Loucy (cell line): ENCODE data around the gene KLHDC9.

Experiments
- H2AFZ ChIP-seq: fragments of 200-600 bp; sonication (generic); 2 replicates; pipeline ENCODE4 v1.6.0; 2016; ENCODE audit warnings: antibody characterized with exemption, mild to moderate bottlenecking, low read length, moderate library complexity
- H3F3A ChIP-seq: fragments of 200-600 bp; 2 replicates; pipeline ENCODE4 v1.6.0; 2016; ENCODE audit warnings: antibody characterized with exemption, low read depth, mild to moderate bottlenecking
- H3K27me3 ChIP-seq: fragments of 200-600 bp; sonication (generic); 2 replicates; pipeline ENCODE4 v1.6.1; 2014; ENCODE audit warnings: low read length, mild to moderate bottlenecking; ENCODE audit not compliant: insufficient read depth, poor library complexity, severe bottlenecking
- H3K36me3 ChIP-seq: fragments of 200-600 bp; sonication (generic); 2 replicates; pipeline ENCODE4 v1.6.1; 2016; ENCODE audit warnings: low read length; ENCODE audit not compliant: insufficient read depth
- H3K4me1 ChIP-seq: fragments of 200-600 bp; sonication (generic); 2 replicates; pipeline ENCODE4 v1.5.1; 2014; ENCODE audit warnings: low read length, mild to moderate bottlenecking; ENCODE audit not compliant: insufficient read depth, poor library complexity, severe bottlenecking
- H3K4me2 ChIP-seq: fragments of 200-600 bp; sonication (generic); 2 replicates; pipeline ENCODE4 v1.6.0; 2014; ENCODE audit warnings: antibody characterized with exemption, low read length, low read depth, mild to moderate bottlenecking; ENCODE audit not compliant: poor library complexity, severe bottlenecking
- H3K4me3 ChIP-seq: fragments of 200-600 bp; sonication (generic); 2 replicates; pipeline ENCODE4 v1.5.1; 2014; ENCODE audit warnings: low read length, mild to moderate bottlenecking, mixed read lengths; ENCODE audit not compliant: poor library complexity, severe bottlenecking
- H3K79me2 ChIP-seq: fragments of 200-600 bp; sonication (generic); 2 replicates; pipeline ENCODE4 v1.6.1; 2014; ENCODE audit warnings: low read length; ENCODE audit not compliant: insufficient read depth
- H3K9ac ChIP-seq: fragments of 200-600 bp; sonication (generic); 2 replicates; pipeline ENCODE4 v1.6.0; 2014; ENCODE audit warnings: mild to moderate bottlenecking, low read depth, low read length, moderate library complexity; ENCODE audit not compliant: poor library complexity, severe bottlenecking
- H3K9me2 ChIP-seq: fragments of 200-600 bp; sonication (generic); replicated peaks from 2 replicates; pipeline ENCODE4 v1.6.1; 2016; ENCODE audit warnings: low read depth, low read length, mixed read lengths
- H3K9me3 ChIP-seq: fragments of 200-600 bp; sonication (generic); 2 replicates; pipeline ENCODE4 v1.6.1; 2014; ENCODE audit warnings: mild to moderate bottlenecking, antibody characterized with exemption, low read length, low read depth; ENCODE audit not compliant: insufficient read depth
- H4K20me1 ChIP-seq: fragments of 200-600 bp; sonication (generic); 2 replicates; pipeline ENCODE4 v1.6.0; 2014; ENCODE audit warnings: antibody characterized with exemption, low read length, mild to moderate bottlenecking; ENCODE audit not compliant: insufficient read depth, poor library complexity, severe bottlenecking
- EZH2phosphoT487 ChIP-seq: fragments of 200-600 bp; IDR thresholded peaks from 2 replicates; pipeline ENCODE4 v1.6.1; 2018; ENCODE audit warnings: antibody characterized with exemption, mild to moderate bottlenecking, moderate library complexity, borderline replicate concordance
- TF ChIP-seq, protein P1 (sequence below): fragments of 200-600 bp; sonication (generic); conservative IDR thresholded peaks from 2 replicates; pipeline ENCODE4 v1.5.1; 2014; ENCODE audit warnings: mild to moderate bottlenecking, antibody characterized with exemption, low read length

The KLHDC9 gene

DNA sequence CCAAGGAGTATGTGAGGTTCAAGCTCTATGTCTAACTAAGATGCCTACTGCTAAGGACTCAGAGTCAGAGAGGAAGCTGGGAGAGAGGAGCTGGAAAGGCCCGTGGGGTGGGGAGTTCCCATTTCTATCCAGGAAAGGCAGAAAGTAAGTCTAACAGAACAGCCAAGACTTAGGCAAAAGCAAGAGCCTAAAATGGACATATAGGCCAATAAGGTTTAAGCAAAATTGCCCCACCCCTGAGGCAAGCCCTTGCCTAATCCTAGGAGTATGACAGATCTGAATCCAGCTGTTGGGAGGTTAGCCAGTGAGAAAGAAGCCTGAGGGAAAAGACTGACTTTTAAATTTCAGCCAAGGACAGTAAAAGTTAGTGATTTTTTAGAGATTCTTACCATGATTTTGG lies 1.6 kb upstream of the KLHDC9 start:
- Histone ChIP-seq H3K27me3 (no peaks in the 10 kb centered on the region), H4K20me1 (no peaks in the 10 kb centered on the region), H3K4me3 (no peak overlapping the region), H3K9ac (no peak overlapping the region), H3K36me3 (peaks cover 22% of the 10 kb centered on the region; the same call in 1 of the 2 replicates), H3K4me2 (no peak overlapping the region), H3K9me2 (no peaks in the 10 kb centered on the region), H3K9me3 (no peaks in the 10 kb centered on the region), H3K79me2 (no peaks in the 10 kb centered on the region), H3K4me1 (peaks cover 3% of the 10 kb centered on the region), H3F3A (no peaks in the 10 kb centered on the region), H2AFZ (no peak overlapping the region)
- no peak for TF ChIP-seq EZH2phosphoT487
- TF ChIP-seq, protein P1, sequence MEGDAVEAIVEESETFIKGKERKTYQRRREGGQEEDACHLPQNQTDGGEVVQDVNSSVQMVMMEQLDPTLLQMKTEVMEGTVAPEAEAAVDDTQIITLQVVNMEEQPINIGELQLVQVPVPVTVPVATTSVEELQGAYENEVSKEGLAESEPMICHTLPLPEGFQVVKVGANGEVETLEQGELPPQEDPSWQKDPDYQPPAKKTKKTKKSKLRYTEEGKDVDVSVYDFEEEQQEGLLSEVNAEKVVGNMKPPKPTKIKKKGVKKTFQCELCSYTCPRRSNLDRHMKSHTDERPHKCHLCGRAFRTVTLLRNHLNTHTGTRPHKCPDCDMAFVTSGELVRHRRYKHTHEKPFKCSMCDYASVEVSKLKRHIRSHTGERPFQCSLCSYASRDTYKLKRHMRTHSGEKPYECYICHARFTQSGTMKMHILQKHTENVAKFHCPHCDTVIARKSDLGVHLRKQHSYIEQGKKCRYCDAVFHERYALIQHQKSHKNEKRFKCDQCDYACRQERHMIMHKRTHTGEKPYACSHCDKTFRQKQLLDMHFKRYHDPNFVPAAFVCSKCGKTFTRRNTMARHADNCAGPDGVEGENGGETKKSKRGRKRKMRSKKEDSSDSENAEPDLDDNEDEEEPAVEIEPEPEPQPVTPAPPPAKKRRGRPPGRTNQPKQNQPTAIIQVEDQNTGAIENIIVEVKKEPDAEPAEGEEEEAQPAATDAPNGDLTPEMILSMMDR = no peak

DNA sequence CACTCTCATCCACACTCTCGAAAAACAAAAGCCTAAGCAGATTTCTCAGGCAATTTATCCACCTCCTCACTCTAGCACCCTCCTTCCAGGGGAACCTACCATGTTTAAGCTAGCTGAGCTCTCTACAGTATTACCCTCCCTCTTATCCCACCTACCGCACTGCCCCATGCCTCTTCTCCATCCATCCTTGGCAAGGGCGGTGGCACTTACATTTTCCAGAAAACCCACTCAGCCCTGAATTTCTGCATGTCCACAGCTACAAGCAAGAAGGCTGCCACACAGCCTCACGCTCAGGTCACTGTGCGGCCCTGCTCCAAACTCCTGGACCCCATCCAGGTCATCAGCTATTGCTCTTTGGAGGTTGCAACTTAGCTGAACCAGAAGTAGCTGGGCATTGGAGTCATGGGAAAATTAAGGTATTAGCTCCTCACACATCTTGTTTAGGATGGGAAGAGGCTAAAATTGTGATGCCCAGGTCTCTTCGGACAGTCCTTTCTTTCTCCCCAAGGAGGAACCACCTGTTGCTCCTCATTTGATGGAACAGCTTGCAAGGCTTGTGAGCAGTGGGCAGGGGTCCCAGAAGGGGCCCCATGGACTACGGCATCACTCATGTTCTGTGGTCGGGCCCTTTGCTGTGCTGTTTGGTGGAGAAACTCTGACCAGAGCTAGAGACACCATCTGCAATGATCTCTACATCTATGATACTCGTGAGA lies 1.1 kb downstream of the KLHDC9 start:
- H3K9ac ChIP-seq = no peak overlapping the region
- TF ChIP-seq, protein P1 = no peak
- TF ChIP-seq EZH2phosphoT487 = no peak
- H3K36me3 ChIP-seq = peaks cover 35% of the 10 kb centered on the region; the same call in 1 of the 2 replicates
- no peak overlapping the region for H3K4me2 ChIP-seq
- H3F3A ChIP-seq = no peaks in the 10 kb centered on the region
- no peaks in the 10 kb centered on the region for H3K9me3 ChIP-seq
- H3K27me3 ChIP-seq = no peaks in the 10 kb centered on the region
- no peak overlapping the region for H2AFZ ChIP-seq
- H3K79me2 ChIP-seq = peaks cover 12% of the 10 kb centered on the region; the same call in 1 of the 2 replicates
- H4K20me1 ChIP-seq = peaks cover 4% of the 10 kb centered on the region
- H3K4me1 ChIP-seq = peaks cover 3% of the 10 kb centered on the region
- H3K4me3 ChIP-seq = no peak overlapping the region
- H3K9me2 ChIP-seq = no peaks in the 10 kb centered on the region

DNA sequence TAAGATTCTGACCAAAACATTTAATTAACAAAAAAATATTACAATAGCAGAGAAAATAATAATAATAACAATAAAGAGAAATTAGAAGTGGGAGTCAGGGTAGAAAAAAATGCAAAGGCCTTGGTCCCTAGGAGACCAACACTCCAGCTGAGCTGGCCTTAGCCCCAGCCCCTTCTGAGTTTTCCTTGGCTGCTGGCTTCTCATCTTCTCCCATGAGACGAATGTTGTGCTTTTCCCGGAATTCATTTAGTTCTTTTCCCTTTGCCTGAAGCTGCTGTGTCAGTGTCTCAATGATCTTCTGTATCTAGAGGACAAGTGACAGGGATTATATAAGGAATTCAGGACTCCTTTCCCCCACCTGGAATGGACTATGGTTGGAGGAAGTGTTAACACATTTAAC lies 2.4 kb downstream of the KLHDC9 start:
- Histone ChIP-seq H3K36me3 (peaks cover 35% of the 10 kb centered on the region; the same call in 1 of the 2 replicates), H3K79me2 (peaks cover 21% of the 10 kb centered on the region), H4K20me1 (peaks cover 4% of the 10 kb centered on the region), H3K4me1 (peaks cover 3% of the 10 kb centered on the region), H2AFZ (no peak overlapping the region), H3F3A (no peaks in the 10 kb centered on the region), H3K27me3 (no peaks in the 10 kb centered on the region), H3K9me2 (no peaks in the 10 kb centered on the region), H3K9me3 (no peaks in the 10 kb centered on the region), H3K9ac (no peak overlapping the region), H3K4me3 (no peak overlapping the region), H3K4me2 (no peak overlapping the region)
- TF ChIP-seq, protein P1 = no peak
- TF ChIP-seq EZH2phosphoT487 = no peak
